HG03045 (cell line): ENCODE data around the gene RNMT.
"Not testable (repeated sequence)": the region's sequence is repeated elsewhere in the genome, so short reads cannot be mapped to it uniquely, and the experiment has no call there.

ENCODE experiments used
- ATAC-seq: cut with Tn5 transposase; IDR thresholded peaks from one replicate; pipeline ENCODE4 v1.9.1; 2021; ENCODE audit warnings: mild to moderate bottlenecking, moderate library complexity; ENCODE audit not compliant: unreplicated experiment

The RNMT gene

DNA sequence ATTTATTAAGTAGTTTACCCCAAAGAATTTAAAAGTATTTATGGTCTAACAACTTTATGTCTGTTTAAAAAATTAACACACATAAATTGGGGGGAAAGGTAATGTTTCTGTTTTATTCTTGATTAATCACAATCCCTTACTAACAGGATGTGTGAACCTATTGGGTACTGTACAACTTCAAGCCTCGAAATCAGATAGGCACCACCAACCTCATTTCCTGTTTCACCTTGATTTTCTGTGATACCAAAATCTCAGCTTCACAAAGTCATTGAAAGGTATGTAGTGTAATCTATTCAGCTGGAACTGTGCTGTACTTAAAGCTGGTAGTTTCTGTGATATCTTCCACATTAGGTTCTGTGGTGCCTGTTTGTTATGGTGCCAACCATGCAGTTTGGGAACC lies 4.0 kb downstream of the RNMT start:
- no peak for ATAC-seq

DNA sequence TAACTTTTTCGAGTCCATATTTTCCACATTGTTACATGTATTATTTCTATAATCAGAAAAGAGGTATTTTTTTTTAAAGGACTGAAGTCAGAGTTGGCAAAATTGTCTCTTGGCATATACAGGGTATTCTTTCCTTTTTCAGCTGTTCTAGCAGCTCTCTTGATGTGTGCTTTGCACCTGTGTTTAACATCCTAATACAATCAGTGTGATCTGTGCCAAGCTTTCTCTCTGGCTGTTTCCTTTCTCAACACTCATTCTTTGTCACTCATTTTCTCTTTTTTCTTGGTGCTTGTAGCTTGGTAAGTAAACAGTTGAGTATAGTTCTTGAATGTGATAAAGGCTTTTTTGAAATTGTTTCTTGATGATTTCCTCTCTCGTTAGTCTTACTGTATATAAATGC lies 9.2 kb downstream of the RNMT start:
- ATAC-seq, result no peak

DNA sequence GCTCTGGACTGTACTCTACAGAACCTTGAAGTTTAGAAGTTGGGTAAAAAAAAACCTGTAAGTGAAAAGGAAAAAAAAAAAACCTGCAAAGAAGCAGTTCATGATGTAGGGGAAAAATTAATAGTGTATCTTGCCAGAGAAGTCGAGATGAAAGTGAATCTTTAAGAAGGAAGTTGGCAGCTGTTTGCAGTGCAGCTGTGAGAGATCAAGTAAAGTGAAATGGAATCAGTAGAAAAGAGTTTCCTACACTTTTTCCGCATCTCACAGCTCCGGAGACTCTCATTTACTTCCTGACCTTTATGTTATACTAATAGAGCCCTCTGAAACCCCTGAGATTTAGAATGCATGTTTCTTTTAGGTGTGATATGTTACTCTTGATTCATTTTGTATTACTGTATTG lies 19.2 kb downstream of the RNMT start:
- ATAC-seq, result no peak

DNA sequence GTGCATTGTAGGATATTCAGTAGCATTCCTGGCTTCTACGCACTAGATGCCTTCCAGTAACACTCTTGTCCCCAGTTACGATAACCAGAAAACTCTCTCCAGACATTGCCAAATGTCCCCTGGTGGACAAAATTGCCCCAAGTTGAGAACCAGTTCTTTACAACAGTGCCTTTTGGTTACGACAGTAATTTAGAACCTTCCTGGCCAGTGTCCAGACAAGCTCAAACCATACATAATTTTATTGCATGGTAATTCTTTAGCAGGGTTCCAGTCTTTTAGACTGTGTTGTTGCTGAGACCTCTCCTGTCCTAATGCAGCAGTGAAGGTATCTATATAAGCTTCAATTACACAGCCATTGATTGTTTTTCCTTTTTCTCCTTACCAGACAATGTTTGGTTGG lies 20.2 kb downstream of the RNMT start:
- ATAC-seq, result no peak

DNA sequence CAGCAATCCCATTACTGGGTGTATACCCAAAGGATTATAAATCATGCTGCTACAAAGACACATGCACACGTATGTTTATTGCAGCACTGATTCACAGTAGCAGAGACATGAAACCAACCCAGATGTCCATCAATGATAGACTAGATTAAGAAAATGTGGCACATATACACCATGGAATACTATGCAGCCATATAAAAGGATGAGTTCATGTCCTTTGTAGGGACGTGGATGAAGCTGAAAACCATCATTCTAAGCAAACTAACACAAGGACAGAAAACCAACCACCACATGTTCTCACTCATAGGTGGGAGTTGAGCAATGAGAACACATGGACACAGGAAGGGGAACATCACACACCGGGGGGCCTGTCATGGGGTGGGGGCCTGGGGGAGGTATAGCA lies 25.1 kb downstream of the RNMT start:
- not testable (repeated sequence) for ATAC-seq

DNA sequence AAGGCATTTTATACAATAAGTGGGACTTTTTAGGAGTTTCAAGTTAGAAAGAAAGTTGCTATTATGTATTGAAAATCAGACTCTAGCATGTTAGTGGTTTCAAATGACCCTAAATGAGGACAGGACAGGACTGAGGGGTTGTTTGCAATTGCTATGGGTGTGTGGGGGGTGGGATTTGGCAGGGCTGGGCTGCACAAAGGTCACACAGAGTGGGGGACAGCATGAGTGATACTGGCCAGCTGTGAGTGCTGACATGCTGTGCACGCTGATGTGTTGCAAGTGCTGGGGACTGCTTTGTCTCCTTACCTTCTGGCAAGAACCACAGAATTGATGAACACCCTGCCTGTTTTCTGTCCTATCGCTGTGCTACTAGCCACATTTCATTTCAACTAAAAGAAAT lies 29.8 kb downstream of the RNMT start:
- ATAC-seq, result no peak

DNA sequence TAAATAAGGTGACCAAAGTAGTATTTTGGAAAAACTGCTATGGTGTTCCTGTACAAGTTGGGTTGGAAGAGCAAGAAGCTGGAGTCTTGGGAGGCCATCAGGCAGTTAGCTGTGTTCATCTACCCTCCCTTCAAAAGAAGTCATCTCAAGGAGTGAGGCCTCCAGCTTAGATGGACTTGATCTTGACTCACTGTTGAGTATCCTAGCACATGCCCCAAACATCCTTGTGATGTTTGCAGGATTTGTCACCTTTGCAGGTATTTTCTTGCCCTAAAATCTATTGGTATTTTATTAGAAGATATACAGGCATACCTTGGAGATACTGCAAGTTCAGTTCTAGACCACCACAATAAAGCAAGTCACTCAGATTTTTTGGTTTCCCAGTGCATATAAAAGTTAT lies 30.2 kb downstream of the RNMT start:
- ATAC-seq, result no peak

DNA sequence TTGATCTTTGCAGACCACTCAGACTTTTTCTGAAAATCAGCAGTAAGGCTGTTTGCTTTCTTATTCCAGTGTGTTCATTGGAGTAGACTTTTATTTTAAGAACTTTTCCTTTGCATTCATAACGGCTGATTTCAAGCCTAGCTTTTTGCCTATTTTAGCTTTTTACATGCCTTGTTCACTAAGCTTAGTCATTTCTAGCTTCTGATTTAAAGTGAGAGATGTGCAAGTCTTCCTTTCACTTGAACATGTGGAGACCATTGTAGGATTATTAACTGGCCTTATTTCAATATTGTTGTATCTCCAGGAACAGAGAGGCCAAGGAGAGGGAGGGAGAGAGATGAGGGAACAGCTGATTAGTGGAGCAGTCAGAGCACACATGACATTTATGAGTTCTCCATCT lies 32.1 kb downstream of the RNMT start:
- no peak for ATAC-seq

DNA sequence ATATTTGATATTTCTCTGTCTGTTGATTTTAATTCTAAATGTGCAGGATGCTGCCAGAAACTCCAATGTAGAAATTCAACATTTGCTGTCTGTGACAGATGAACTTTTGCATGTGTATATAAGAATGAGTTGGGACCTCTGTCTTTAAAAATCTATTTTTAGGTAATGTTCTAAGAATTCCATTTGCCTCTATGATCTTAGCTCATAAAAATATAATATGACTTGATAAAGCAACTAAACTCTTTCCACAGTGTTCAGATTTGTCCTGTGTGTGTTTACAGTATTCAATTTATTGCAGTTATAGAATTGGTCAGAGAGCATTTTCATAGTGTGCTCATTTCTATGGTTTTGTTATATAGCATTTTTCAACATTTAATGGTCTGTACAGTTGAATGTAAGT lies 33.6 kb downstream of the RNMT start:
- ATAC-seq, result no peak

DNA sequence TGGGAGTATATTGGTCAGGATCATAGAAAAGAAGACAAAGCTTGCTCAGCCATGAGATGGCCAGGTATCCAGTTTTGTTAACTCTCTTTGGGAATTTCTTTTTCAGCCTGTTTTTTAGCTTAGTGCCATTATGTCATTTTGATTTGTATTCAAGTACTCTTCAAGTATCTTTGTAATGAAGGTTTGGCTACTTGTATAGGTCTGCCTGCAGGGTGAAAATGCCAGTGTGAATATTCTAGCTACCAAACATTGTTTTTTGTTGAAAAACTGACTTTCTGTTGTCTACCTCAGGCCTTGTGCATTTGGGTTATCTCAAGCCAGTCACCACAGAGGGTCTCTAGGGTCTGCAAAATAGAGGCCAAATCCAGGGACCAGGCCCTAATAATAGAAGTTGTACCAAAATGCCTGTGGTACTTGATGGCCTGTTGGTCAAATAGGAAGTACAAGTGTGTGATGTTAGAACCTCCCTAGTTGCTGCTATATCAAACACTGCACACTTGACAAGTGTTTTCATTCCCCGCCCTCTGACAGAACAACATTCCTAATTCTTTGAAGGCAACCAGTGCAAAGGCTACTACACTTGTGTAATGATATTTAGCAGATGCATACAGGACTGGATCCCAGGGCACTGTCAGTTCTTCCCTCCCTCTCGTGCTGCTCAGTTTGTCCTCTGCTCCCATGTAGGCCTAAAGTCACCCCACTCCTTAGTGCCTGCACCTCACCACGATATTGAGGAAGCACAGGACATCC lies 36.4 kb downstream of the RNMT start:
- ATAC-seq, result no peak

DNA sequence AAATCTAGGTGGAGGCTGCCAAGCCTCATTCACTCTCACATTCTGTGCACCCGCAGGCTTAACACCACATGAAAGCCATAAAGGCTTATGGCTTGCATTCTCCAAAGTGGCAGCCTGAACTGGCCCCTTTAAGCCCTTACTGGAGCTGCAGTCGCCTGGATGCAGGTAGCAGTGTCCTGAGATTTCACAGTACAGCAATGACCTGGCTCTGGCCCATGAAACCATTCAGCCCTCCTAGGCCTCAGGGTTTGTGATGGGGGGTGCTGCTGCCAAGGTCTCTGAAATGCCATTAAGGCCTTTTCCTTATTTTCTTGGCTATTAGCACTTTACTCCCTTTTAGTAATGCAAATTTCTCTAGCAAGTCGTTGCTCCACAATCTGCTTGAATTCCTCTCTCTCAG lies 48.6 kb downstream of the RNMT start:
- ATAC-seq, result no peak

DNA sequence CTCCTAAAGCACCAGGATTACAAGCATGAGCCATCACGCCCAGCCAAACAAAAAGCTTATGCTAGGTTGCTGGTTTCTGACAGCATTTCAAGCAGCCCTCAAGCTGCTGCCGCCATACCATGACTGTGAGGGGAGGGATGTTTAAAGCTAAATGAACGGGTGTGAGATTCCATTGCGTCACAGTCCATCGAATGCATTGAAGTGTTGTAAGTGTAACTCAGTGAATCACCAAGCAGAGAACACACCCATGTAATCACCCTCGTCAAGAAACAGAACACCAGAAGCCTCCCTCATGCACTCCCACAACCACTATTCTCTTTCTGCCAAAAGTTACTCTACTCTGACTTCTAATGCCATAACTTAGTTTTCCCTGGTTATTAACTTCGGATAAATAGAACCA lies 64.7 kb downstream of the RNMT start:
- ATAC-seq, result no peak

DNA sequence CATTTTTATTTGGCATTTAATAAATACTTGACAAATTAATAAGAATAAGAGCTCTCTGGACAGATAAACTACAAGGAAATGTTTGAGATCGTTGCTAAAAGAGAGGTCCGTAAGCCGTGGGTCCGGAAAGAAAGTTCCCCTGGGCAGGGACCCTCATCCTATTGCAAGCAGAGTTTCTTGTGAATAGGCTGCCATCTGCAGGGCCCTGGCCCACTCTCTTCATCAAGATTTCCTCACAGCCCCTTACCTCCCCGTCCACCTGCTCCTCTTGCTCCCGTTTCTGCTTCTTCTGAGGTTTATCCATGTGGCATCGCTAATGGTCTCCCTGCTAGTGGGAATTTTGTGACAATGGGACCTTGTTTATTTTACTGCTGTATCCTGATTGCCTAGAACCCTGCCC lies 67.3 kb downstream of the RNMT start:
- no peak for ATAC-seq

DNA sequence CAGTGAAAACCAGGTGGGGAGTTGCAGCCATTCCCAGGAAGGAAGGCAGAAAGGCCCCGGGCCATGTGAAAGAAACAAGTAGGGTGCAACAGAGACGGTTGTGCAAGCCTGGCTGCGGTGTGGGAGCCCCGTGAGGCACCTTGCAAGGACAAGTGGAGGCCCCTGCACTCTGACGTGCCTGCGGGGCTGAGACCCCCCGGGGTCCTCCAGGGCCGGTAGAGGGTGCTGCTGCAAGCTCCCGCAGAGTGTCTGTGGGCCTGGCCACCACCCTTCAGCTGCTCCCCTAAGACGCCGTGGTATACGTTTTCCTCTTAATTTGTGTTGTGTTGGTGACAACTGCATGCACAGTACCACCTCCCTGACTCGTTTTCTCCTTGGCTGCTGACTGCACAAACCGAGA lies 70.0 kb downstream of the RNMT start:
- no peak for ATAC-seq

DNA sequence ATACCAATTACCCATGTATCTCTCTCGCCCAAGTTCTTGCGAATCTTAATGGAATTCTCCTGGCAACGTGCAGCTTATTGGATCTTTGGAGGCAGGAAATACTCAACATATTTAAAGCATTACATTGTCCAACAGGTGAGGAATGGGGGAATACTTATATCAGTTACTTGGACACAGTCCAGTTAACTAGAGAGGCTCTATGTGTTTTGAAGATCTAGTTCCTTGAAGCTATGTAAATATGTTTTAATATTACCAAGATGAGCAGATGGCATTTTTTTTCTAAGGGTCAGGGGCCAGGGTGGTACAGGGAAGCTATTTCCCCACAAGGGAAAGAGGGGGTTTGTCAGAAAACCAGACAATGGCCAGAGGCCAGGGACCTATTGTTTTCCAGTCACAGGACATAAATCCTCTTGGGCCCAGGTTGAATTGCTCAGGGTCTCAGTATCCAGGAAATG lies 70.7 kb downstream of the RNMT start:
- ATAC-seq, result no peak

DNA sequence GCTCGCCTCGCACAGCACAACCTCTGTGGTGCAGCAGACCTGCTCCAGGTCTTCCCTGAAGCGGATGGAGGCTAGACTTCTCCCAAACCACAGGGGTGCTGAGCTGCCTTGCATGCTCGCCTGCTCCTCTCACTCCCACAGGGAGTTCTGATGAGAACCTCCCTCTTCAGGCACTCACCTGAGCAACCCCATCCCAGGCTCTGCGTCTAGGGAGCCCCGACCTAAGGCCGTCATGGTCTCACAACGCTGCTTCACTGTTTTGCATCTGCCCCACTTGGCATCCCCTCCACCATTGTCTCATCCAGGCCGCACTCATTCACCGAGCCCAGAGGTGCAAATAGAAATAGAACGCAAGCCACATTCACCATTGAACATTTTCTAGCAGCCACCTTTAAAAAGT lies 72.9 kb downstream of the RNMT start:
- no peak for ATAC-seq

DNA sequence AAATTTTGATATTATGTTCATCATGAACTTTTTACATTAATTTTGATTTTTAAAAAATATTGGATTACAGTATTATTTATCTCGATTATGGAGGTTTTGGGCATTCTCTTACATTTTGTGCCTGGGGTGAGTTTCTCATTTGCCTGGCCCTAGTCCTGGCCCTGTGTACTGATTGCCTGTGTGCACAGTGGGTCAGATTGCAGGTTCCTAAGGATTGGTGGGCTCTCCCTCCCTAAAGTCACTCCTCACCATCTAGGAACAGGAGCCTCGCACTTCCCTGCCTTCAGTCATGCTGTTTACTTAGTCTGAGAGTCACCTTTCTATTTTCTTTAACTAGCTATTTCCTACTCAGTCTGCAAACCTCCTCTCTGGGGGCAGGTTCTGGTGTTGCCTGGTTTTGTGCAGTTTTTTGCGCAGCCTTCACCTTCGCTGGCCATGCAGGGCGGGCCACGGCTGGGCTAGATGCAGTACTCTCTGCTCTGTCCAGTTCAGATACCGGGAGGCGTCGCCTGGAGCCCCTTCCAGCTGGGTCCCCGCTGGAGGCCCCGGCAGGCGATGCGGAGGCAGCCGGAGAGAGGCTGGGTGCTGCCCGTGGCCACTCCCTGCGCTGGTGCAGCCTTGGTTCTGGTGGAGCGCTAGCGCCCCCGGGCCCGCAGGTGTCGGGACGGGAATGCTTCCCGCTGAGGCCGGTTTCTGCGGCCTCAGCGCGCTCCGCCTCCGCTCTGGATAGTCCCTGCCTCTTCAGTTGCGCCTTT lies 74.2 kb downstream of the RNMT start:
- peak; percentile 53 for ATAC-seq

DNA sequence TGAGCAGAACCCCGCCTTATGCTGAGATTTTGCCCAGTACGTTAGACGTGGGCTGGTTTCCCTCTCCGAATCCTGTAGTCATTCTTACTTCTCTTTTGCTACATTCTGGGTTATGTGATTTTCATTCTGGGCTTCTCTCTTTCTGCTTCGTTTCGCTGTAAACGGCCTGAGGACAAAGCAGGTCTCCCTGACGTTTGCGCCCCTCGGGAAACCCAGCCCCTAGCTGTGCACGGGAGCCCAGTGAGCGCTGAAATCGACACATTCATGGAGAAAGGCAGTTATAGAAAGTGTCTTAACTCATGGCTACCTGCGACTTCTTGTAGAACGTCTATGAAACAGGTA lies 74.8 kb downstream of the RNMT start:
- no peak for ATAC-seq

DNA sequence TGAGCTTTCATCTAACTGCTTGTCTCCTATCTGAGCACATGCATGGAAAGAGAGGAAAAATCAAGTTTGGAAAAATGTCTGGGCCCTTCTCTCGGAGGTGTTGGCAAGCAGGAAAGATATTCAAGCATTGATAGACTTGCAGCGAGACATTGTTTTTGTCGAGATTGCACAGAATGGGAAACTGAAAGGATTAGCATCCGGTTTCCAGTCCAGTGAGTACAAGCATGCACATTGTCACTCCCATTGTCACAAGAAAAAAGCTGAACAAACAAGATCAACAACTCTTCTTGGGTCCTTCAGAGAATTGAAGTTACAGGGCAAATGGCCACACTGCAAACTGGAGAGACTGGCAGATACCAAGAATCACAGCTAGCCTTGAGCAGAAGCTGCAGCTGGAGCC lies 77.8 kb downstream of the RNMT start:
- no peak for ATAC-seq

DNA sequence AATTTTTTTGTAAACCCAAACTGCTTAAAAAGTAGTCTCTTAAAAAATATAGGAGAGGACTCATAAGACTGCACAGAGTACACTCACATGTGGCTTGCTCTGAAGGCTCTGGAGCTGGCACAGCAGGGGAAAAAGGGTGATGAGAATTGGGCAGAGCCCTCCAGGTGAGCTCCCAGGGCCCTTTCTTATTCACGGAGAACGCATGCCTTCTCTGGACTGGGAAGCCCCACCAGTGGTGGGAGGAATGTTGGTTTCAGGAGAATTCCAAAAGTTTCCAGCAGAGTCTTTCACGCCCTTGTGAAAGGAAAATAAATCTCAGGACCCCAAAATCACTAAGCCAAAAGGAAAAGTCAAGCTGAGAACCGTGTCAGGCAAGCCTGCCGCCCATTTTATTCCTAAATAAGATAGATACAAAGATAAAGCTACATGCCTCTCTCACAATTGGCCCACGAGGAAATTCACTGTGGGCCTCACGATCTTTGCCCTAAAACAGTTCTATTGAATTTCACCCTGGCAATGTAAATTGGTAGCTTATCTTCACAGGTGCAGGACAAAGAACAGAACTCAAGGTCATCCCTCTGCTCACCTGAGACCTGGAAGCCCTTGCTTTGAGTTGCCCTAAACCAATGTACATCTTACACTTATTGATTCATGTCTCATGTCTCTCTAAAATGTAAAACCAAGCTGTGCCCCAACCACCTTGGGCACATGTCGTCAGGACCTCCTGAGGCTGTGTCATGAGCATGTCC lies 82.0 kb downstream of the RNMT start:
- ATAC-seq, result no peak

DNA sequence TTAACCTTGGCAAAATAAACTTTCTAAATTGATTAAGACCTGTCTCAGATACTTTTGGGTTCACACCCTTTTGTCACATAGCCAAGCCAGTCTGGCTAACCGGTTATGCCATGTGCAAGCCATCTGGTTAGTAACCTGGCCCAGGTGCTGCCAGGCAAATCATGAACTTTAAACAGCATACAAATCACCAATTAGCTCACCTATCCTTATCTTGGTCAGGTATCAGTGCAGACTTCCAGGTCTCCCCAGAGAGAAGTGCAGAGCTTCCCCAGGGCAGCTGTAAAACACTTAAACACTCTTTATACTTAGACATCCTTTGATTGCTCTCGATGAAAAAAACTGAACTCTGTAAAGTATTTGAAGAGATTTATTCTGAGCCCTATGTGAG lies 82.6 kb downstream of the RNMT start:
- no peak for ATAC-seq
